GM23338 (cell line): ENCODE measurements around the gene FSTL3. TPM values are rescaled to one million over a fixed set of nuclear protein-coding genes. Genes with fewer than 3 reads are reported as not detected.

Experiments used
- ATAC-seq: fragments of 200-7000 bp; cut with Tn5 transposase; 3 replicates; pipeline ENCODE4 v1.9.1; 2020
- DNase-seq: peaks from one replicate; pipeline ENCODE4 v3.0.0-alpha.2; 2015; ENCODE audit warnings: low spot score
- H2AFZ ChIP-seq: fragments of 200-600 bp; sonication (generic); 2 replicates; pipeline ENCODE4 v1.8.0; 2016; ENCODE audit warnings: antibody characterized with exemption, mild to moderate bottlenecking, moderate library complexity
- H3F3A ChIP-seq: fragments of 200-600 bp; sonication (generic); replicated peaks from 2 replicates; pipeline ENCODE4 v1.8.0; 2017; ENCODE audit warnings: antibody characterized with exemption, mixed run types, low read depth
- H3K27ac ChIP-seq: fragments of 200-600 bp; sonication (generic); 2 replicates; pipeline ENCODE4 v1.6.1; 2016; ENCODE audit warnings: low read depth
- H3K27me3 ChIP-seq: fragments of 200-600 bp; sonication (generic); 2 replicates; pipeline ENCODE4 v1.8.0; 2016; ENCODE audit warnings: mild to moderate bottlenecking, mixed run types, moderate library complexity; ENCODE audit not compliant: insufficient read depth
- H3K36me3 ChIP-seq: fragments of 200-600 bp; sonication (generic); 2 replicates; pipeline ENCODE4 v1.8.0; 2016; ENCODE audit warnings: mild to moderate bottlenecking; ENCODE audit not compliant: insufficient read depth
- H3K4me1 ChIP-seq: fragments of 200-600 bp; sonication (generic); 2 replicates; pipeline ENCODE4 v1.8.0; 2016; ENCODE audit warnings: mild to moderate bottlenecking, moderate library complexity; ENCODE audit not compliant: insufficient read depth
- H3K4me2 ChIP-seq: fragments of 200-600 bp; sonication (generic); 2 replicates; pipeline ENCODE4 v1.7.1; 2017; ENCODE audit warnings: mixed run types
- H3K4me3 ChIP-seq: fragments of 200-600 bp; sonication (generic); 2 replicates; pipeline ENCODE4 v1.6.1; 2016; ENCODE audit warnings: mixed run types
- H3K79me2 ChIP-seq: fragments of 200-600 bp; sonication (generic); replicated peaks from 2 replicates; pipeline ENCODE4 v1.8.0; 2017; ENCODE audit warnings: mild to moderate bottlenecking; ENCODE audit not compliant: insufficient read depth
- H3K9me2 ChIP-seq: fragments of 200-600 bp; sonication (generic); 2 replicates; pipeline ENCODE4 v1.8.0; 2017; ENCODE audit not compliant: insufficient read depth
- H4K20me1 ChIP-seq: fragments of 200-600 bp; sonication (generic); replicated peaks from 2 replicates; pipeline ENCODE4 v1.8.0; 2017; ENCODE audit warnings: mild to moderate bottlenecking; ENCODE audit not compliant: insufficient read depth
- H3K27ac Mint-ChIP-seq: 2 replicates; pipeline ENCODE4 v1.8.0; 2020; ENCODE audit warnings: inconsistent platforms, mild to moderate bottlenecking, moderate library complexity, mixed read lengths
- H3K27me3 Mint-ChIP-seq: 3 replicates; pipeline ENCODE4 v1.8.0; 2022; ENCODE audit warnings: low read depth, mild to moderate bottlenecking, moderate library complexity, mixed read lengths, inconsistent platforms; ENCODE audit not compliant: insufficient read depth, poor library complexity
- H3K36me3 Mint-ChIP-seq: 3 replicates; pipeline ENCODE4 v1.8.0; 2021; ENCODE audit warnings: low read depth, mild to moderate bottlenecking, inconsistent platforms, moderate library complexity, mixed read lengths
- H3K4me1 Mint-ChIP-seq: 3 replicates; pipeline ENCODE4 v1.8.0; 2020; ENCODE audit warnings: mild to moderate bottlenecking, inconsistent platforms, mixed read lengths
- H3K4me3 Mint-ChIP-seq: 3 replicates; pipeline ENCODE4 v1.8.0; 2021; ENCODE audit warnings: moderate library complexity, mild to moderate bottlenecking, inconsistent platforms, mixed read lengths
- H3K9me3 Mint-ChIP-seq: 3 replicates; pipeline ENCODE4 v1.8.0; 2020; ENCODE audit warnings: moderate library complexity, mild to moderate bottlenecking, inconsistent platforms, mixed read lengths
- CREB1 ChIP-seq: fragments of 250-450 bp; sonication (Bioruptor Pico); IDR thresholded peaks from 2 replicates; pipeline ENCODE4 v1.5.0; 2020; ENCODE audit warnings: low read depth, mild to moderate bottlenecking, moderate library complexity
- EZH2 ChIP-seq: fragments of 200-600 bp; sonication (generic); IDR thresholded peaks from one replicate; pipeline ENCODE4 v1.8.0; 2017; ENCODE audit warnings: antibody characterized with exemption, mild to moderate bottlenecking, low read depth; ENCODE audit not compliant: unreplicated experiment
- EZH2phosphoT487 ChIP-seq: fragments of 200-600 bp; sonication (generic); IDR thresholded peaks from one replicate; pipeline ENCODE4 v1.8.1; 2018; ENCODE audit warnings: antibody characterized with exemption; ENCODE audit not compliant: unreplicated experiment
- JUNB ChIP-seq: IDR thresholded peaks from one replicate; pipeline ENCODE4 v1.6.1; 2016; ENCODE audit warnings: antibody characterized with exemption; ENCODE audit not compliant: unreplicated experiment
- NANOG ChIP-seq: IDR thresholded peaks from 2 replicates; pipeline ENCODE4 v1.6.1; 2016; ENCODE audit warnings: antibody characterized with exemption, borderline replicate concordance
- POLR2AphosphoS5 ChIP-seq: IDR thresholded peaks from 2 replicates; pipeline ENCODE4 v1.6.1; 2016; ENCODE audit warnings: antibody characterized with exemption, low read depth
- STAT1 ChIP-seq: IDR thresholded peaks from one replicate; pipeline ENCODE4 v1.6.1; 2016; ENCODE audit warnings: antibody characterized with exemption; ENCODE audit not compliant: unreplicated experiment
- ZNF114 ChIP-seq: fragments of 250-450 bp; sonication (Bioruptor Pico); IDR thresholded peaks from 2 replicates; pipeline ENCODE4 v1.5.0; 2020; ENCODE audit warnings: mild to moderate bottlenecking, moderate library complexity
- ZNF331 ChIP-seq: fragments of 250-450 bp; sonication (Bioruptor Pico); IDR thresholded peaks from 2 replicates; pipeline ENCODE4 v1.5.0; 2020; ENCODE audit warnings: low read depth, mild to moderate bottlenecking, moderate library complexity
- polyA plus RNA-seq: library from polyadenylated mRNA; unstranded; fragments of >200 nt; fragmentation: Nextera tagmentation; extraction: Ambion mirVana; gene quantifications from 2 replicates; pipeline ENCODE4 v1.2.1, GENCODE V29; 2016
- total RNA-seq: library from RNA; depleted of rRNA; stranded (reverse); fragments of >200 nt; shearing (Covaris generic); gene quantifications from 2 replicates; pipeline ENCODE4 v1.2.3, GENCODE V29; 2014
- TF ChIP-seq, protein P1 (sequence below): fragments of 250-450 bp; sonication (Bioruptor Pico); IDR thresholded peaks from 2 replicates; pipeline ENCODE4 v1.5.0; 2020; ENCODE audit warnings: mild to moderate bottlenecking, moderate library complexity
- TF ChIP-seq, protein P2 (sequence below): IDR thresholded peaks from one replicate; pipeline ENCODE4 v1.6.1; 2018; ENCODE audit warnings: antibody characterized with exemption; ENCODE audit not compliant: unreplicated experiment
- TF ChIP-seq, protein P3 (sequence below): IDR thresholded peaks from 2 replicates; pipeline ENCODE4 v1.6.1; 2016; ENCODE audit warnings: antibody characterized with exemption
- TF ChIP-seq, protein P4 (sequence below), 2 experiments: fragments of 200-600 bp in 1 of 2; sonication (generic) in 1 of 2; conservative IDR thresholded peaks; 2 replicates each; pipeline versions ENCODE4 v1.5.1 to v1.6.1; 2016 to 2017; ENCODE audit warnings: antibody characterized with exemption in 2 of 2, low read depth in 2 of 2, mild to moderate bottlenecking in 2 of 2, moderate library complexity in 1 of 2

Gene FSTL3
- total and polyA plus RNA-seq, 2 experiments from 2014 or later, result 3.1 to 10.1 TPM

DNA sequence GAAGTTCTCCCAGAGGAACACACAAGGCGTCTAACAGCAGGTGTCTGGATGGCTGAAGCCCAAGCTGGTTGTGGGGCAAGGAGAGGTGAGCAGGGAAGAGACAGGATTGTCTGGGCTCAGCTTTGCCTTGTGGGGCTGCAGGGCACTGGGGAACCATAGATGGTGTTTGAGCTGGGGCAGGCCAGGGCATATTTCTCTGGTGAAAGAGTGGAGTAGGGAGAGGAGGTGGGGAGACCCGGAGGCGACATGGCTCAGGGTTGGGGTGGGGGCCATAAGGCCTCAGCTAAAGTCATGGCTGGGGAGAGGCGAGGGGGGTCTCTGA, 27.1 kb downstream of the FSTL3 start:
- H3K4me1 Mint-ChIP-seq, result peaks cover 6% of the 10 kb centered on the region; the same call in 2 of the 3 replicates
- H3K9me3 Mint-ChIP-seq, result peaks cover 12% of the 10 kb centered on the region; the same call in 2 of the 3 replicates
- peak overlapping the region; percentile 89; the same call in 1 of the 2 replicates for H3K27ac Mint-ChIP-seq
- Histone ChIP-seq H3K9me2 (no peaks in the 10 kb centered on the region), H3K79me2 (no peaks in the 10 kb centered on the region), H2AFZ (peak overlapping the region; percentile 52; the same call in 1 of the 2 replicates), H3K27ac (no peak overlapping the region), H3K4me1 (no peaks in the 10 kb centered on the region; the same call in 1 of the 2 replicates), H3K4me2 (peak overlapping the region; percentile 68), H3K4me3 (peak overlapping the region; percentile 44; the same call in 1 of the 2 replicates), H3K27me3 (no peaks in the 10 kb centered on the region), H4K20me1 (no peaks in the 10 kb centered on the region), H3F3A (0 out of 2 replicates have a peak, but pooled peaks cover 5% of the 10 kb centered on the region), H3K36me3 (no peaks in the 10 kb centered on the region)
- peaks cover 12% of the 10 kb centered on the region for H3K27me3 Mint-ChIP-seq
- peak overlapping the region; percentile 62 for H3K4me3 Mint-ChIP-seq
- peaks cover 4% of the 10 kb centered on the region; the same call in 1 of the 3 replicates for H3K36me3 Mint-ChIP-seq
- no peak for DNase-seq
- TF ChIP-seq STAT1, result no peak
- TF ChIP-seq, protein P1, sequence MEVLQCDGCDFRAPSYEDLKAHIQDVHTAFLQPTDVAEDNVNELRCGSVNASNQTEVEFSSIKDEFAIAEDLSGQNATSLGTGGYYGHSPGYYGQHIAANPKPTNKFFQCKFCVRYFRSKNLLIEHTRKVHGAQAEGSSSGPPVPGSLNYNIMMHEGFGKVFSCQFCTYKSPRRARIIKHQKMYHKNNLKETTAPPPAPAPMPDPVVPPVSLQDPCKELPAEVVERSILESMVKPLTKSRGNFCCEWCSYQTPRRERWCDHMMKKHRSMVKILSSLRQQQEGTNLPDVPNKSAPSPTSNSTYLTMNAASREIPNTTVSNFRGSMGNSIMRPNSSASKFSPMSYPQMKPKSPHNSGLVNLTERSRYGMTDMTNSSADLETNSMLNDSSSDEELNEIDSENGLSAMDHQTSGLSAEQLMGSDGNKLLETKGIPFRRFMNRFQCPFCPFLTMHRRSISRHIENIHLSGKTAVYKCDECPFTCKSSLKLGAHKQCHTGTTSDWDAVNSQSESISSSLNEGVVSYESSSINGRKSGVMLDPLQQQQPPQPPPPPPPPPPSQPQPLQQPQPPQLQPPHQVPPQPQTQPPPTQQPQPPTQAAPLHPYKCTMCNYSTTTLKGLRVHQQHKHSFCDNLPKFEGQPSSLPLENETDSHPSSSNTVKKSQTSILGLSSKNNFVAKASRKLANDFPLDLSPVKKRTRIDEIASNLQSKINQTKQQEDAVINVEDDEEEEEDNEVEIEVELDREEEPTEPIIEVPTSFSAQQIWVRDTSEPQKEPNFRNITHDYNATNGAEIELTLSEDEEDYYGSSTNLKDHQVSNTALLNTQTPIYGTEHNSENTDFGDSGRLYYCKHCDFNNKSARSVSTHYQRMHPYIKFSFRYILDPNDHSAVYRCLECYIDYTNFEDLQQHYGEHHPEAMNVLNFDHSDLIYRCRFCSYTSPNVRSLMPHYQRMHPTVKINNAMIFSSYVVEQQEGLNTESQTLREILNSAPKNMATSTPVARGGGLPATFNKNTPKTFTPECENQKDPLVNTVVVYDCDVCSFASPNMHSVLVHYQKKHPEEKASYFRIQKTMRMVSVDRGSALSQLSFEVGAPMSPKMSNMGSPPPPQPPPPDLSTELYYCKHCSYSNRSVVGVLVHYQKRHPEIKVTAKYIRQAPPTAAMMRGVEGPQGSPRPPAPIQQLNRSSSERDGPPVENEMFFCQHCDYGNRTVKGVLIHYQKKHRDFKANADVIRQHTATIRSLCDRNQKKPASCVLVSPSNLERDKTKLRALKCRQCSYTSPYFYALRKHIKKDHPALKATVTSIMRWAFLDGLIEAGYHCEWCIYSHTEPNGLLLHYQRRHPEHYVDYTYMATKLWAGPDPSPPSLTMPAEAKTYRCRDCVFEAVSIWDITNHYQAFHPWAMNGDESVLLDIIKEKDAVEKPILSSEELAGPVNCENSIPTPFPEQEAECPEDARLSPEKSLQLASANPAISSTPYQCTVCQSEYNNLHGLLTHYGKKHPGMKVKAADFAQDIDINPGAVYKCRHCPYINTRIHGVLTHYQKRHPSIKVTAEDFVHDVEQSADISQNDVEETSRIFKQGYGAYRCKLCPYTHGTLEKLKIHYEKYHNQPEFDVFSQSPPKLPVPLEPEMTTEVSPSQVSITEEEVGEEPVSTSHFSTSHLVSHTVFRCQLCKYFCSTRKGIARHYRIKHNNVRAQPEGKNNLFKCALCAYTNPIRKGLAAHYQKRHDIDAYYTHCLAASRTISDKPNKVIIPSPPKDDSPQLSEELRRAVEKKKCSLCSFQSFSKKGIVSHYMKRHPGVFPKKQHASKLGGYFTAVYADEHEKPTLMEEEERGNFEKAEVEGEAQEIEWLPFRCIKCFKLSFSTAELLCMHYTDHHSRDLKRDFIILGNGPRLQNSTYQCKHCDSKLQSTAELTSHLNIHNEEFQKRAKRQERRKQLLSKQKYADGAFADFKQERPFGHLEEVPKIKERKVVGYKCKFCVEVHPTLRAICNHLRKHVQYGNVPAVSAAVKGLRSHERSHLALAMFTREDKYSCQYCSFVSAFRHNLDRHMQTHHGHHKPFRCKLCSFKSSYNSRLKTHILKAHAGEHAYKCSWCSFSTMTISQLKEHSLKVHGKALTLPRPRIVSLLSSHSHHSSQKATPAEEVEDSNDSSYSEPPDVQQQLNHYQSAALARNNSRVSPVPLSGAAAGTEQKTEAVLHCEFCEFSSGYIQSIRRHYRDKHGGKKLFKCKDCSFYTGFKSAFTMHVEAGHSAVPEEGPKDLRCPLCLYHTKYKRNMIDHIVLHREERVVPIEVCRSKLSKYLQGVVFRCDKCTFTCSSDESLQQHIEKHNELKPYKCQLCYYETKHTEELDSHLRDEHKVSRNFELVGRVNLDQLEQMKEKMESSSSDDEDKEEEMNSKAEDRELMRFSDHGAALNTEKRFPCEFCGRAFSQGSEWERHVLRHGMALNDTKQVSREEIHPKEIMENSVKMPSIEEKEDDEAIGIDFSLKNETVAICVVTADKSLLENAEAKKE, result no peak
- no peak for TF ChIP-seq EZH2phosphoT487
- TF ChIP-seq, protein P2, sequence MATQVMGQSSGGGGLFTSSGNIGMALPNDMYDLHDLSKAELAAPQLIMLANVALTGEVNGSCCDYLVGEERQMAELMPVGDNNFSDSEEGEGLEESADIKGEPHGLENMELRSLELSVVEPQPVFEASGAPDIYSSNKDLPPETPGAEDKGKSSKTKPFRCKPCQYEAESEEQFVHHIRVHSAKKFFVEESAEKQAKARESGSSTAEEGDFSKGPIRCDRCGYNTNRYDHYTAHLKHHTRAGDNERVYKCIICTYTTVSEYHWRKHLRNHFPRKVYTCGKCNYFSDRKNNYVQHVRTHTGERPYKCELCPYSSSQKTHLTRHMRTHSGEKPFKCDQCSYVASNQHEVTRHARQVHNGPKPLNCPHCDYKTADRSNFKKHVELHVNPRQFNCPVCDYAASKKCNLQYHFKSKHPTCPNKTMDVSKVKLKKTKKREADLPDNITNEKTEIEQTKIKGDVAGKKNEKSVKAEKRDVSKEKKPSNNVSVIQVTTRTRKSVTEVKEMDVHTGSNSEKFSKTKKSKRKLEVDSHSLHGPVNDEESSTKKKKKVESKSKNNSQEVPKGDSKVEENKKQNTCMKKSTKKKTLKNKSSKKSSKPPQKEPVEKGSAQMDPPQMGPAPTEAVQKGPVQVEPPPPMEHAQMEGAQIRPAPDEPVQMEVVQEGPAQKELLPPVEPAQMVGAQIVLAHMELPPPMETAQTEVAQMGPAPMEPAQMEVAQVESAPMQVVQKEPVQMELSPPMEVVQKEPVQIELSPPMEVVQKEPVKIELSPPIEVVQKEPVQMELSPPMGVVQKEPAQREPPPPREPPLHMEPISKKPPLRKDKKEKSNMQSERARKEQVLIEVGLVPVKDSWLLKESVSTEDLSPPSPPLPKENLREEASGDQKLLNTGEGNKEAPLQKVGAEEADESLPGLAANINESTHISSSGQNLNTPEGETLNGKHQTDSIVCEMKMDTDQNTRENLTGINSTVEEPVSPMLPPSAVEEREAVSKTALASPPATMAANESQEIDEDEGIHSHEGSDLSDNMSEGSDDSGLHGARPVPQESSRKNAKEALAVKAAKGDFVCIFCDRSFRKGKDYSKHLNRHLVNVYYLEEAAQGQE, result no peak
- TF ChIP-seq, protein P3, sequence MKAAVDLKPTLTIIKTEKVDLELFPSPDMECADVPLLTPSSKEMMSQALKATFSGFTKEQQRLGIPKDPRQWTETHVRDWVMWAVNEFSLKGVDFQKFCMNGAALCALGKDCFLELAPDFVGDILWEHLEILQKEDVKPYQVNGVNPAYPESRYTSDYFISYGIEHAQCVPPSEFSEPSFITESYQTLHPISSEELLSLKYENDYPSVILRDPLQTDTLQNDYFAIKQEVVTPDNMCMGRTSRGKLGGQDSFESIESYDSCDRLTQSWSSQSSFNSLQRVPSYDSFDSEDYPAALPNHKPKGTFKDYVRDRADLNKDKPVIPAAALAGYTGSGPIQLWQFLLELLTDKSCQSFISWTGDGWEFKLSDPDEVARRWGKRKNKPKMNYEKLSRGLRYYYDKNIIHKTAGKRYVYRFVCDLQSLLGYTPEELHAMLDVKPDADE, result no peak
- TF ChIP-seq JUNB, result no peak
- no peak for TF ChIP-seq NANOG
- TF ChIP-seq, protein P4, sequence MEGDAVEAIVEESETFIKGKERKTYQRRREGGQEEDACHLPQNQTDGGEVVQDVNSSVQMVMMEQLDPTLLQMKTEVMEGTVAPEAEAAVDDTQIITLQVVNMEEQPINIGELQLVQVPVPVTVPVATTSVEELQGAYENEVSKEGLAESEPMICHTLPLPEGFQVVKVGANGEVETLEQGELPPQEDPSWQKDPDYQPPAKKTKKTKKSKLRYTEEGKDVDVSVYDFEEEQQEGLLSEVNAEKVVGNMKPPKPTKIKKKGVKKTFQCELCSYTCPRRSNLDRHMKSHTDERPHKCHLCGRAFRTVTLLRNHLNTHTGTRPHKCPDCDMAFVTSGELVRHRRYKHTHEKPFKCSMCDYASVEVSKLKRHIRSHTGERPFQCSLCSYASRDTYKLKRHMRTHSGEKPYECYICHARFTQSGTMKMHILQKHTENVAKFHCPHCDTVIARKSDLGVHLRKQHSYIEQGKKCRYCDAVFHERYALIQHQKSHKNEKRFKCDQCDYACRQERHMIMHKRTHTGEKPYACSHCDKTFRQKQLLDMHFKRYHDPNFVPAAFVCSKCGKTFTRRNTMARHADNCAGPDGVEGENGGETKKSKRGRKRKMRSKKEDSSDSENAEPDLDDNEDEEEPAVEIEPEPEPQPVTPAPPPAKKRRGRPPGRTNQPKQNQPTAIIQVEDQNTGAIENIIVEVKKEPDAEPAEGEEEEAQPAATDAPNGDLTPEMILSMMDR (conservative IDR thresholded peaks at IDR 0.05; ENCODE audit: low read depth in 2 of 2), result no peak
- no peak; the same call in 1 of the 2 replicates for TF ChIP-seq POLR2AphosphoS5
- no peak for TF ChIP-seq ZNF114 (CRISPR knock-in tag)
- no peak for TF ChIP-seq ZNF331
- TF ChIP-seq EZH2, result no peak
- no peak for TF ChIP-seq CREB1 (CRISPR knock-in tag)
- ATAC-seq, result no peak
